Gastrocnemius medialis (tissue), 4 donors: ENCODE data around the gene PRKCZ.

Source experiments
- POLR2A ChIP-seq, 2 donors: fragments of 450-650 bp; IDR thresholded peaks; one replicate each; pipeline ENCODE4 v1.6.1; 2017; ENCODE audit warnings: antibody characterized with exemption in 2 of 2, mild to moderate bottlenecking in 2 of 2, moderate library complexity in 2 of 2
- TF ChIP-seq, protein P1 (sequence below), 5 experiments: fragments of 450-650 bp in 3 of 5; fragments of 200-600 bp in 2 of 5; sonication (generic) in 2 of 5; IDR thresholded peaks in 4 of 5; conservative IDR thresholded peaks in 1 of 5; 1 replicate in 4 of 5; 2 replicates in 1 of 5; pipeline ENCODE4 v1.5.1; 2016 to 2019; ENCODE audit warnings: antibody characterized with exemption in 5 of 5, mild to moderate bottlenecking in 3 of 5, moderate library complexity in 3 of 5

- TF ChIP-seq, protein P1, sequence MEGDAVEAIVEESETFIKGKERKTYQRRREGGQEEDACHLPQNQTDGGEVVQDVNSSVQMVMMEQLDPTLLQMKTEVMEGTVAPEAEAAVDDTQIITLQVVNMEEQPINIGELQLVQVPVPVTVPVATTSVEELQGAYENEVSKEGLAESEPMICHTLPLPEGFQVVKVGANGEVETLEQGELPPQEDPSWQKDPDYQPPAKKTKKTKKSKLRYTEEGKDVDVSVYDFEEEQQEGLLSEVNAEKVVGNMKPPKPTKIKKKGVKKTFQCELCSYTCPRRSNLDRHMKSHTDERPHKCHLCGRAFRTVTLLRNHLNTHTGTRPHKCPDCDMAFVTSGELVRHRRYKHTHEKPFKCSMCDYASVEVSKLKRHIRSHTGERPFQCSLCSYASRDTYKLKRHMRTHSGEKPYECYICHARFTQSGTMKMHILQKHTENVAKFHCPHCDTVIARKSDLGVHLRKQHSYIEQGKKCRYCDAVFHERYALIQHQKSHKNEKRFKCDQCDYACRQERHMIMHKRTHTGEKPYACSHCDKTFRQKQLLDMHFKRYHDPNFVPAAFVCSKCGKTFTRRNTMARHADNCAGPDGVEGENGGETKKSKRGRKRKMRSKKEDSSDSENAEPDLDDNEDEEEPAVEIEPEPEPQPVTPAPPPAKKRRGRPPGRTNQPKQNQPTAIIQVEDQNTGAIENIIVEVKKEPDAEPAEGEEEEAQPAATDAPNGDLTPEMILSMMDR (IDR thresholded peaks at IDR 0.05 in 4 of 5, conservative IDR thresholded peaks at IDR 0.05 in 1 of 5) = no peak
- TF ChIP-seq POLR2A (IDR thresholded peaks at IDR 0.05) = peak; percentile 31 to 53
These were observed 83.0 kb downstream of the PRKCZ start for GRCh38 chr1:2133039-2133878.
